ENCODE results near the gene SYNDIG1.

SYNDIG1 gene

GRCh38 chr20:24670981-24671380 is 201.6 kb downstream of the SYNDIG1 start:
- DNase-seq (ENCODE audit: low spot score) = no peak
- no peak for FAIRE-seq

DNA sequence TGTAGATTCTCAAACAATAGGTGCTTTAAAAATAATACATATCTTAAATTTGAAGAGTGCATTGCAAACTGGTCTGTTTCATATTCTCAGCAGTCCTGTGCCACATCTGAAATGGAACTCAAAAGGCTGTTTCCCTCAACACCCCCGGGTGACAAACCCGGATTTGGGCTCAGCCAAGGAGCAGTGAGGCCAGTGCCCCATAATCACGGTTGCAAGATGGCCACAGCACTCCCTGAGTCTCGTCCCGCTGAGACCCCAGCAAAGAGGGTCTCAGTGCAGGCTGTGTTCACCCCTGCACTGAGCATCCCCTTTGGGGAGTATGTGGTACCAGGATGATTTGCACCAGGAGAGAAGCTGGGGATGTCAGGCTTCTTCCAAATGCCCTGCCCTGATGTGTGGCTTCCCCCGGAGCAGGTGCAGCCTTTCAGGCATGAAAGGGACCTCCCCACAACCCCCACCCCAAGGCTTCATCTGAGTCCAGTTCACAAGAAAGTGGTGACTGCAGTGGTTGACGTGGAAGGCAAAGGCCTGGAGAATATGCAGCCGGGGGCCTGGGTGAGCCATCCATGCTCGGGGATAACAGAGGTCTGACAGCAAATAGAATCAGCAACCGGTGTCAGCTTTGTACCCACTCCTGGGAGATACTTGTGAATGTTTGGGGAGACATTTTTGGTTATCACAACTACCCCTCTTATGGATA is 202.9 kb downstream of the SYNDIG1 start:
- DNase-seq (ENCODE audit: low spot score) = peak; percentile 71
- no peak for FAIRE-seq

DNA sequence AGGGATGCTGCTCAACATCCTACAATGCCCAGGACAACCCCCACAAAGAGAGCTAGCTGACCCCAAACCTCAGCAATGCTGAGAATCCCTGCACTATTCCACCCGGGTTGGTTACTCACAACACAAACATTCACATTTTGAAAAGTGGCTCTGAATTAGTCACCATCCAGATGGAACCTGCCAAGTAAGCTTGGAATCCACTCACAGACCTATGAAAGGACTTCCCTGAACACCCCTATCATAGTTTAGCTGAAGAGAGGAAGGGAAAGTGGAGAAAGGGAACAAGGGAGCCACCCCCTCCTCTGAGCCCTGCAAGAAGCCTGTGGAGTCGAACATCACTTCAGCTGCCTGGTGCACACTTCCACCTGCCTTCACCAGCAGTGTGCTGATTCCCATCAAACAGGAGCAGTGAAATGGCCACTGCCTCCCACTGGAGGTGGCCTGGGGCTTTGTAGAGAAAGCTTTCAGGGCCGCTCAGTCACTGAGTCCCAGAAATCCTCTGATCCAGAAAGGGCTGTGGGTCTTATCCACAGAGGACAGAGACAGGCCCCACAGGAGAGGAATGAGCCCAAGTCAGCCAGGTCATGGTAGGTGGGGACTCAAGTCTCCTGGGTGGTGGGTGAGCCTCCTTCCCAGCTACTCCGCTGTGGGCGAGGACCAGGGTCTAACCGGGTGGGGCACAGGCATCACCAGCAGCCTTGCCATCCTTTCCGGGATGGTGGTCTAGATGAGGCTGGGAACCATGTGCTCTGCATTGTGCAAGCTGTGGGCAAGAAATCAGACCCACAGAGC is 203.7 kb downstream of the SYNDIG1 start:
- DNase-seq (ENCODE audit: low spot score) = peak; percentile 87
- FAIRE-seq = peak; percentile 91

- peak; percentile 96 for FAIRE-seq
- DNase-seq (ENCODE audit: low spot score) = peak; percentile 46
Observed at GRCh38 chr20:24673678-24674570, 204.5 kb downstream of the SYNDIG1 start.

DNA sequence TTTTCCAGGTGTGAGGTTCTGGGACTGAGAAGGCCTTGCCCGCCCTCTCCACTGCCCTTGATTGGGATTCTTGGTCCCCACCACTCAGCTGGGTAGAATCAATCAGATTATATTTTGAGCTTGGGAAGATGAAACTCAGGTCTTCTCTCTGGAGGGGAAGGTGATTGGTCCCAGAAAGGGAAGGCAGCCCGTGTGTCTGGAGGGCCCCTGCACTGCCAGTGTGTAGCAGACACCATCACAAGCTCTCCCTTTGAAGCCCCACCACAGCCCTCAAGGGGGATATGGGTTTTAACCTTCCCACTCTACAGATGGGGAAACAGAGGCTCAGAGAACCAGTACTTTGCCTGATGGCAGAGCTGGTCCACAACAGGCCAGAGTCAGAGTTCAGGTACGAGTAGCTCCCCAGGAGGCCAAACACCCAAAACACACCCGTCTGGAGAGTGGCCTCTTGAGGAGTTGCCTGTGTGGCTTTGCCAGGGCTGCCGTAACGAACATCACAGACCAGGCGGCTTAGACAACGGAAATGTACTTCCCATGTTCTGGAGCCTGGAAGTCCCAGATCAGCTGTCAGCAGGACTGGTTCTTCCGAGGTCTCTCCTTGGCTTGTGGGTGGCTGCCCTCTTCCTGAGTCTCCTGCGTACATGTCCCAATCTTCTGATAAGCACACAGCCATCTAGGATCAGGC is 205.6 kb downstream of the SYNDIG1 start:
- no peak for FAIRE-seq

GRCh38 chr20:24675651-24676352 is 206.4 kb downstream of the SYNDIG1 start:
- FAIRE-seq (no peak), DNase-seq (ENCODE audit: low spot score) (no peak)

More for the DNA sequence above, 205.6 kb downstream of the SYNDIG1 start:
- DNase-seq (ENCODE audit: low spot score) = no peak

GRCh38 chr20:24676353-24676977 is 207.0 kb downstream of the SYNDIG1 start:
- no peak for DNase-seq (ENCODE audit: low spot score)
- no peak for FAIRE-seq

- no peak for DNase-seq (ENCODE audit: low spot score)
- FAIRE-seq = no peak
Observed at GRCh38 chr20:24676978-24677370, 207.5 kb downstream of the SYNDIG1 start.

DNA sequence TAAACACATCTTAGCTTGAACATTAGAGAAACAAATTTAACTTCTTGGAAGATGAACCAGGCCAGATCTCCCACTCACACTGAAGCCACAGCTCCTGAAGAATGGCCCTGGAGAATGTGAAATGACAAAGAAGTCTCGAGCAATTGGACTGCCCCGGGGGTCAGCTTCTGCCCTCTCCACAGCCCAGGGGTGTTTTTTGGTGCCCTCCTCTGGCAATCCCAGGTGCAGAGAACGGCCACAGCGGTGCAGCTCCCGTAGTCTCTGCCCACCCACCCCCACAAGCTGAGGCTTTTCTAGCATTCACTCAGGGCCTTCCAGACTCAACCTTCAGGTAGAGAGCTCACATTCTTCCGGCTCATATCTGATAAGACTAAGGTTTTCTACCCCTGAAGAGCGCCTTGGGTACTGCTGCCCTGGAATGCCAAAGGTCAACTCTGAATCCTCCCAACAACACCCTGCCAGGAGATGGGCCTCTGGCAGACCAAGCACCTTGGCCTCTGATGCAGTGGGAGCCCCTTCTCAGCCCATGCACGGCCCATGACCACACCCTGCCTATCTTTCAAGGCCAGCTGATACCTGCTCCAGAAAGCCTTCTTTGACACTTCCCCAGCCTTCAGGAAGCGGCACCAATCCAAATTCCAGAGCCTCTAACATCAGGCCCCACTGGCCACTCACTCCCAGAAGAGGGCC is 208.3 kb downstream of the SYNDIG1 start:
- FAIRE-seq (no peak), DNase-seq (ENCODE audit: low spot score) (no peak)

DNA sequence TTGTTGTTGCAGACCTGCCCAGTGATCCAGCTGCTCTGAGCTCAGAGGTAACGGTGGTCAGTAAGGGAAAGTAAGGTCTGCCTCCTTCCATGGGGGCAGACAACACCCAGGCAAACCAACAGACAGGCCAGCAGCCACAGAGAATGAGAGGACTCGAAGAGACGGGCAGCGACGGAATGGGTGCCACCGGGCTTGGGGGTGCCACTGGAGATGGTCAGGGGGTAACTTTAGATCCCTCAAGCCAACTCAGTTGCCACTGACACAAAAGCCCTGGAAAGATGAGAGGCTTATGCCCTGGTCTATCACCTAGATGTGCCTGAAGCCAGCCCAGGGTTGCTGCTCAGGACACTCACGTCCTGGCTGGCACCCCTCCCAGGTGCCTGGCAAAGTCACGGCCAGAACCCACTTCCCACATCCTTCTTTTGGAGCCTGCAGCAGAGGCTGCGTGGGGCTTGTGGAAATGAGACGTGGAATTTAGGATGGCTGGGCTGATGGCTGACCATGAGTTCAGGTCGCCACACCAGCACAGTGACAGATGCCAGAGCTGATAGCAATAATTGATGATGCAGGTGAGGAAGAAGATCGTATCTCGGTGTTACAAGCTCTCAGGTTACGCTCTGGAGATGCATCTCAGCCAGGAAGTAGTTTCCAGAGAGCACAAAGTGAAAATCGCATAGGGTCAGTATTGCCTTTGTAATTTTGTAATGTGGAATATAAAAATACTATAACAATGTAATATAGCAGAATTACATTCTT is 209.1 kb downstream of the SYNDIG1 start:
- no peak for DNase-seq (ENCODE audit: low spot score)
- peak; percentile 5 for FAIRE-seq

DNA sequence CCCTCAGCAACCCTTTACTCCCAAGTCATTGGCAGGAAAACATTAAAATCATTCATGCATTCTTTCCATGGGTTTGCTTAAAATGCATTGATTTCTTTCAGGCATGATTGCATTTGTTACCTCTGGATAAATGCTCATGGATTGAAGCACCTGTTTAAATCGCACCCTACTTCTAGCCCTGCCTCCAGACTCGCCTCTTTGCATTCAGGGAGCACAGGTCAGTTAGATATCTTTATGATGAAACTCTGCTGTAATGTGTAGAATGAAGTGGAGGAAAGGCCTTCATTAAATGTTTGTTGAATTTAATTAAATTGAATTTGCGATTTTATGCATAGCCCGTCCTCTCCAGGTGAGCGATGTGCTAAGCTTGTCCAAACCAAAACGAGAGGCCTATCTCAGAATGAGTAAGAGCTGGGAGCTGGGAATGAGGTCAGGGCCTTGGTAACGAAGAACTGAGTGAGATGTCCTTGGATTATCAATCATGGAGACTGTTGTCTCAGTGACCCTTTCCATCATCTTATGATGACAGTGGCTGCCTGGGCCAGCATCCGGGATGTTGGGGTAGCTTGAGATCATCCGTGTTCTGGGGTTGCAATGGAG is 210.1 kb downstream of the SYNDIG1 start:
- FAIRE-seq = no peak
- DNase-seq (ENCODE audit: low spot score) = no peak

DNA sequence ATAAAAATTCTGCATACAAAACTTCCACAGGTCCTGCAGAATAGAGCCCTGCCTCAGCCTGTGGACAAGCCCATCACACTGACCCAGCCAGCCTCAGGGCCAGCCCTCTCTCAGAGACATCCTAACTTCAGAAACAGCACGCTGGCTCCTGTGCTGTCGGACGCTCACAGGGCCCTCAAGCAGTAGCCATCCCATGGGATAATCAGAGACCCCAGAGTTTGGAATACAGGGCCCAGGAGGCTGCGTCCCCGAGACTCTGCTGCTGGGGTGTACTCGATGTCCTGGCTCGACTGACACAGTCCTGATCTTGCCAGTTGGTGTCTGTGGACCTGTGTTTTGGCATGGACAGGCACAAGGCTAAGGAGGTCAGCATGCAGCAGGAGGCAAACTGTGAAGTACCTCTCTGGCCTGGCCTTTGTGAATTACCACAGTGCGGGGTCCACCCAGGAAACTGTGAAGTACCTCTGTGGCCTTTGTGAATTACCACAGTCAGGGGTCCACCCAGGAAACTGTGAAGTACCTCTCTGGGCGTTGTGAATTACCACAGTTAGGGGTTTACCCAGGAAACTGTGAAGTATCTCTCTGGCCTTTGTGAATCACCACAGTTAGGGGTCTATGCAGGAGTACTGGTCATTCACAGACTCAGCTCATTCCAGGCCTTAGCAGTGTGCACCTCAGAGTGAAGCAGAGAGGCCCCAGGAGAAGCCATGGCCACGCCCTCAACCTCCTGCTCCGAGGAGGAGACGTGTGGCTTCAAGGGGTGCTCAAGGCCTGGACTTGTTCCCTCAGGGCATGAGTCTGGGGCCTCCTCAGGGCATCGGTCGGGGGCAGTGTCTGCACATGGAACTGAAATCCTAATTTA is 212.4 kb downstream of the SYNDIG1 start:
- no peak for FAIRE-seq
- DNase-seq (ENCODE audit: low spot score) = no peak

DNA sequence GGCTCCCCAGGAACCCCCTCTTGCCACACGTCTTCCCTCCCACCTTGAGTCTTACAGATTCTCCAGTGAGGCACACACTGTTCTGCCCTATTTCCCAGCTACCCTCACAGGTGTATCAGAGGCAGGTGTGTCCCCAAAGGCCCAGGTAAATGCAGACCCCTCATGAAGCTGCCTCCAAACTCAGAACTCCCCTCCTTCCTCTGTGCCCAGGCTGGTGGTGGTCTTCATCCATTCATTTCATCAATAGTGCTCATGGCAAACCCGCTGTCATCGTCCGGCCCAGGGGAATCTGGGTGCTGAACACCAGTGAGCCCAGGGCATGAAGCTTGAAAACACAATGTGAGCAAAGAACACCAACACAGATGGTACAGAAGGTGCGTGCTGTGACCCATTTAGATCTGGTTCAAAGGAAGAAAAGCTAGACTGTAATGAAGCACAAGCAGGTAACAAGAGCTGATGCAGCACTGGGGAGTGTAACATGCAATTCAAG is 213.1 kb downstream of the SYNDIG1 start:
- FAIRE-seq (no peak), DNase-seq (ENCODE audit: low spot score) (no peak)

GRCh38 chr20:24683676-24684075 is 214.2 kb downstream of the SYNDIG1 start:
- no peak for FAIRE-seq

DNA sequence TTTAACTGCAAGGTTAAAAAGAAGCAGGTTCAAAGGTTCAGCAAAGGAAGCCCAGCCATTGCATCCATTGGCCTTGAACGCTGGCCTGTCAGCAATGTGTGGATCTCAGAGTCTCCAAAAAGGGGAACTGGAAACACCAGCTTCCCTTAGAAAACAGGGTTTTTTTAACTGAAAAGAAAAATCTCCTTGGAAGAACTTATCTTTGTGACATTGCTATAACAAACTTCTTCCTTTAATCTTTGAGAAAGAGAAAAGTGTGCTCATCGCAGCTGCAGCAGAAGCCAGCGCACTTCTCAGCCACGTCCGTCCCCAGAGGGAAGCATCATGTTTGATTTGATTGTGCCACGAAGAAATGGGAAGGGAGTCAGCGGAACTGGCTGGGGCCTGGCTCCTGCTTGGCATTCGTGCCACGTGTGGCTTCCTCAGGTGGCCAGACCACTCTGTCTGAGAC is 215.0 kb downstream of the SYNDIG1 start:
- FAIRE-seq (no peak), DNase-seq (ENCODE audit: low spot score) (no peak)

More at GRCh38 chr20:24683676-24684075, 214.2 kb downstream of the SYNDIG1 start:
- DNase-seq (ENCODE audit: low spot score) = no peak

DNA sequence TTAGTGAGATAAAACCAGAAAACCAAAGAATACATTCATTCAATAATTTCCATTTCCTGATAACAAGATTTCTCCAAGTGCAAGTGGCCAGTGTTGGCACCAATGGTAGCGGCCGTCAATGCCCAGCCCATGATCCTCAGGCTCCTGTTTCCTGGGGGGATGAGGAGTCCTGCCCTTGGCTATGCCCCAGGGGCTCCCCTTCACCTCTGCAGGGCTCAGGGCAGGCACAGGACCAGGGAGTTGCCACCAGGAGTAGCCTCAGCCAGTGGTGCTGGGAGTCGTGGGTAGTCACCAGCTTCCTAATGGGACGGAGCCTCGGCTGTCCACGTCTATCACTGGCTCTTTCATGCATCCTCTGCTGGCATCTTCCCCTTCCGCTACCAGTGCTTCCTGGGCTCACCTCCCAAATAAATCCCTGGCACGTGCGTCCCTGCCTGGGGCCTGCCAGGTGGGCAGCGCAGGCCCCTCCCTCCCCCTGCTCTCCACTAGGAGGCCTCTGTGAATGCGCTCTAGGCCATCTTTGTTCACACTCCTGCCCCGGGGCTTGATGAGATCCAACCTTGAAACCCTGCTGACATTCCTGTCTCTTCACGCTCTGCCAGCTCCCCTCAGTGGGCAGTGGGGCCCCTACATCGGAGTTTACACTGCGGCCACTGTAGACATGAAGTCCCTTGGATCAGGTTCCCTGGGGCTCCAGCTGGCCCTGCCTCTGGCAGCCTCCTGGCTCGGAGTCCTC is 215.7 kb downstream of the SYNDIG1 start:
- no peak for FAIRE-seq
- DNase-seq (ENCODE audit: low spot score) = no peak
